HL-60 (cell line): Measurements from ENCODE around the gene CREBBP.

Source experiments
- CTCF ChIP-seq: IDR thresholded peaks from one replicate; pipeline ENCODE4 v1.5.1; 2011; ENCODE audit warnings: low read length, control low read depth, inconsistent platforms; ENCODE audit not compliant: insufficient read depth
- GABPA ChIP-seq: IDR thresholded peaks from 2 replicates; pipeline ENCODE4 v1.6.1; 2012; ENCODE audit warnings: low read depth
- POLR2AphosphoS5 ChIP-seq: IDR thresholded peaks from 2 replicates; pipeline ENCODE4 v1.6.1; 2012; ENCODE audit warnings: low read depth
- REST ChIP-seq: IDR thresholded peaks from 2 replicates; pipeline ENCODE4 v1.6.1; 2012; ENCODE audit warnings: low read depth; ENCODE audit not compliant: insufficient replicate concordance
- SPI1 ChIP-seq: IDR thresholded peaks from 2 replicates; pipeline ENCODE4 v1.6.1; 2012; ENCODE audit warnings: low read depth, mild to moderate bottlenecking, borderline replicate concordance

GRCh38 chr16:3842994-3843393, 37.5 kb downstream of the CREBBP start:
- TF ChIP-seq CTCF (no peak), REST (no peak), POLR2AphosphoS5 (no peak), GABPA (no peak), SPI1 (no peak)
